SK-N-SH (cell line): ENCODE results near the gene CCDC40. TPM values are rescaled to one million over a fixed set of nuclear protein-coding genes. Genes with fewer than 3 reads are reported as not detected.

Experiments used
- CTCF ChIA-PET: fragments of 300-600, 350-600 bp; formaldehyde crosslinking; extraction: SDS; loops from one replicate; lab custom pipeline; 2021; lab: Yijun Ruan, JAX
- POLR2A ChIA-PET: fragments of 350-600 bp; sonication (Branson Sonifier 250); formaldehyde crosslinking; extraction: SDS; loops from one replicate; lab custom pipeline; 2020; ENCODE audit warnings: antibody characterized with exemption, inconsistent platforms; lab: Yijun Ruan, JAX
- DNase-seq: peaks from one replicate; pipeline ENCODE4 v3.0.0; 2012
- H2AFZ ChIP-seq: fragments of 200-600 bp; sonication (generic); 2 replicates; pipeline ENCODE4 v1.8.1; 2016; ENCODE audit warnings: antibody characterized with exemption, mild to moderate bottlenecking, low read depth
- H3F3A ChIP-seq: fragments of 200-600 bp; sonication (generic); replicated peaks from 2 replicates; pipeline ENCODE3; 2016; ENCODE audit warnings: antibody characterized with exemption, mild to moderate bottlenecking; ENCODE audit not compliant: insufficient read depth
- H3K27ac ChIP-seq, 2 experiments: fragments of 200-500 bp in 1 of 2; fragments of 200-600 bp in 1 of 2; sonication (Bioruptor generic) in 1 of 2; sonication (generic), shearing (Covaris generic) in 1 of 2; 2 replicates each; pipeline versions ENCODE4 v1.5.1 to v1.6.1; 2014 to 2016; ENCODE audit warnings: low read depth in 2 of 2, inconsistent platforms in 1 of 2, low read length in 1 of 2, mild to moderate bottlenecking in 1 of 2, mixed read lengths in 1 of 2
- H3K27me3 ChIP-seq: fragments of 200-600 bp; sonication (generic), shearing (Covaris generic); 2 replicates; pipeline ENCODE4 v1.6.1; 2016; ENCODE audit warnings: mixed run types; ENCODE audit not compliant: insufficient read depth
- H3K36me3 ChIP-seq, 2 experiments: fragments of 200-500 bp in 1 of 2; fragments of 200-600 bp in 1 of 2; sonication (Bioruptor generic) in 1 of 2; sonication (generic) in 1 of 2; replicated peaks in 1 of 2; 2 replicates each; pipeline versions ENCODE3 to v1.5.1; 2014 to 2016; ENCODE audit warnings: low read length in 1 of 2, mild to moderate bottlenecking in 1 of 2; ENCODE audit not compliant: insufficient read depth in 2 of 2, control insufficient read depth in 1 of 2
- H3K4me1 ChIP-seq, 2 experiments: fragments of 200-500 bp in 1 of 2; fragments of 200-600 bp in 1 of 2; sonication (Bioruptor generic) in 1 of 2; sonication (generic), shearing (Covaris generic) in 1 of 2; 2 replicates each; pipeline versions ENCODE4 v1.5.1 to v1.6.1; 2014 to 2016; ENCODE audit warnings: low read depth in 1 of 2, low read length in 1 of 2, mixed run types in 1 of 2; ENCODE audit not compliant: insufficient read depth in 2 of 2, control insufficient read depth in 1 of 2
- H3K4me2 ChIP-seq: fragments of 200-600 bp; sonication (generic), shearing (Covaris generic); 2 replicates; pipeline ENCODE4 v1.6.1; 2017; ENCODE audit warnings: mixed run types
- H3K4me3 ChIP-seq, 2 experiments: fragments of 200-500 bp in 1 of 2; fragments of 200-600 bp in 1 of 2; sonication (Bioruptor generic) in 1 of 2; sonication (generic), shearing (Covaris generic) in 1 of 2; 2 replicates each; pipeline versions ENCODE4 v1.5.1 to v1.8.1; 2014 to 2016; ENCODE audit warnings: low read depth in 2 of 2, inconsistent platforms in 1 of 2, low read length in 1 of 2, mild to moderate bottlenecking in 1 of 2, mixed read lengths in 1 of 2, moderate library complexity in 1 of 2
- H3K79me2 ChIP-seq: fragments of 200-600 bp; sonication (generic); 2 replicates; pipeline ENCODE4 v1.8.1; 2017; ENCODE audit warnings: mild to moderate bottlenecking; ENCODE audit not compliant: insufficient read depth
- H3K9ac ChIP-seq: fragments of 200-600 bp; sonication (generic); 2 replicates; pipeline ENCODE4 v1.6.1; 2017; ENCODE audit warnings: mixed run types
- H3K9me2 ChIP-seq: fragments of 200-600 bp; sonication (generic); 2 replicates; pipeline ENCODE4 v1.6.1; 2017; ENCODE audit warnings: mixed run types
- H3K9me3 ChIP-seq: fragments of 200-600 bp; sonication (generic); 2 replicates; pipeline ENCODE4 v1.6.1; 2017; ENCODE audit warnings: mixed run types, mild to moderate bottlenecking, moderate library complexity
- H4K20me1 ChIP-seq: fragments of 200-600 bp; sonication (generic); 2 replicates; pipeline ENCODE4 v1.6.1; 2017; ENCODE audit warnings: mild to moderate bottlenecking, mixed run types; ENCODE audit not compliant: insufficient read depth
- CHD2 ChIP-seq: fragments of 150-350 bp; IDR thresholded peaks from 2 replicates; pipeline ENCODE4 v1.6.1; 2018; ENCODE audit warnings: low read length; ENCODE audit not compliant: partially characterized antibody
- EP300 ChIP-seq, 2 experiments: IDR thresholded peaks; 2 replicates each; pipeline versions ENCODE4 v1.4.0 to v1.6.1; 2012; ENCODE audit warnings: borderline replicate concordance in 1 of 2, low read depth in 1 of 2, low read length in 1 of 2
- EZH2phosphoT487 ChIP-seq: fragments of 200-600 bp; sonication (generic); IDR thresholded peaks from 2 replicates; pipeline ENCODE4 v1.6.1; 2017; ENCODE audit warnings: low read depth, mixed run types, mild to moderate bottlenecking, antibody characterized with exemption, moderate library complexity, borderline replicate concordance
- GATA2 ChIP-seq: sonication (generic); formaldehyde crosslinking; IDR thresholded peaks from 2 replicates; pipeline ENCODE4 v1.5.0; 2020; ENCODE audit warnings: mild to moderate bottlenecking, missing genetic modification reagents
- JUND ChIP-seq: IDR thresholded peaks from 2 replicates; pipeline ENCODE4 v1.4.0; 2012
- MEF2A ChIP-seq: IDR thresholded peaks from 2 replicates; pipeline ENCODE4 v1.4.0; 2012; ENCODE audit warnings: low read depth, borderline replicate concordance
- NFIC ChIP-seq: IDR thresholded peaks from 2 replicates; pipeline ENCODE4 v1.4.0; 2012; ENCODE audit warnings: borderline replicate concordance
- NRF1 ChIP-seq: IDR thresholded peaks from 2 replicates; pipeline ENCODE4 v1.6.1; 2012; ENCODE audit warnings: low read depth, mild to moderate bottlenecking, low read length
- POLR2AphosphoS5 ChIP-seq: IDR thresholded peaks from 2 replicates; pipeline ENCODE4 v1.6.1; 2012; ENCODE audit warnings: low read depth, low read length
- RAD21 ChIP-seq: IDR thresholded peaks from 2 replicates; pipeline ENCODE4 v1.6.1; 2012; ENCODE audit warnings: mild to moderate bottlenecking, low read length
- RXRA ChIP-seq: IDR thresholded peaks from 2 replicates; pipeline ENCODE4 v1.4.0; 2012; ENCODE audit warnings: low read depth, mild to moderate bottlenecking, borderline replicate concordance
- SIN3A ChIP-seq: IDR thresholded peaks from 2 replicates; pipeline ENCODE4 v1.6.1; 2012; ENCODE audit warnings: low read depth, mild to moderate bottlenecking, low read length, moderate library complexity, borderline replicate concordance
- SMC3 ChIP-seq: IDR thresholded peaks from 2 replicates; pipeline ENCODE4 v1.6.1; 2012; ENCODE audit warnings: low read depth, low read length, improper control_type of control experiment
- TCF12 ChIP-seq: IDR thresholded peaks from 2 replicates; pipeline ENCODE4 v1.4.0; 2012
- TEAD4 ChIP-seq: IDR thresholded peaks from 2 replicates; pipeline ENCODE4 v1.4.0; 2012; ENCODE audit warnings: mild to moderate bottlenecking, borderline replicate concordance; ENCODE audit not compliant: insufficient read depth
- YY1 ChIP-seq: IDR thresholded peaks from 2 replicates; pipeline ENCODE4 v1.4.0; 2012; ENCODE audit warnings: low read depth, mild to moderate bottlenecking
- WGBS: methylation state at CpG from one replicate; pipeline ENCODE4 v1.1.6; 2017; ENCODE audit warnings: low lambda C conversion rate; 5-methylcytosine and 5-hydroxymethylcytosine counted together
- polyA plus RNA-seq, 3 experiments: library from polyadenylated mRNA; depleted of rRNA; stranded (reverse); fragments of >200 nt; gene quantifications; 2 replicates each; pipeline ENCODE4 v1.2.3, GENCODE V29; 2012
- TF ChIP-seq, protein P1 (sequence below): IDR thresholded peaks from 2 replicates; pipeline ENCODE4 v1.4.0; 2012; ENCODE audit warnings: low read depth
- TF ChIP-seq, protein P2 (sequence below): fragments of 150-350 bp; IDR thresholded peaks from 2 replicates; pipeline ENCODE4 v1.6.1; 2017; ENCODE audit warnings: antibody characterized with exemption, low read length, low read depth, borderline replicate concordance
- TF ChIP-seq, protein P3 (sequence below): IDR thresholded peaks from 2 replicates; pipeline ENCODE4 v1.4.0; 2012; ENCODE audit warnings: low read depth, borderline replicate concordance

CCDC40 gene
- polyA plus RNA-seq, 1 of the 3 experiments (the other 2 are of a cell fraction) = 17.3 TPM

DNA sequence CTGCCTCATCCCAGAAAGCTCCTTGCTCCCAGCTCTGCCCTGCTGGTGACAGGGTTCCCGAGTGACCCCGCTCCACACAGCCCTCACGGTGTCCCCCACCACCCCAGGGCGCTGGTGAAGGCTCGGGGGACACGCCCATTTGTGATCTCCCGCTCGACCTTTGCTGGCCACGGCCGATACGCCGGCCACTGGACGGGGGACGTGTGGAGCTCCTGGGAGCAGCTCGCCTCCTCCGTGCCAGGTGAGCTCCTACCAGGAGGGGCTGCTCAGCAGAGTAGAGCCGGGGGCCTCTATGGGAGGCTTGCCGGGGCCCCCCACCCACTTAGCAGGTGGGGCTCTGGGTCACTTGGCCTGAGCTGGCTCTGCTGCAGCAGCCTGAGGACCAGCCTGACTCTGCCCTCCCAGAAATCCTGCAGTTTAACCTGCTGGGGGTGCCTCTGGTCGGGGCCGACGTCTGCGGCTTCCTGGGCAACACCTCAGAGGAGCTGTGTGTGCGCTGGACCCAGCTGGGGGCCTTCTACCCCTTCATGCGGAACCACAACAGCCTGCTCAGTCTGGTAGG, 76.1 kb downstream of the CCDC40 start:
- ChIA-PET CTCF (interaction anchor here (0.7 to 2.8 kb wide), 5 partner anchors 11 to 40 kb away, joined by 3 to 13 read pairs (median 3); partner anchors contain the start of gene GAA), POLR2A (interaction anchor here (1.2 kb wide), 1 partner anchor 8 kb away, joined by 4 read pairs; no protein-coding TSS in a partner anchor)
- Histone ChIP-seq H3K4me2 (no peak overlapping the region), H4K20me1 (no peaks in the 10 kb centered on the region), H3F3A (peaks cover 10% of the 10 kb centered on the region), H3K27me3 (no peaks in the 10 kb centered on the region), H3K4me3 (no peak overlapping the region), H2AFZ (no peak overlapping the region), H3K27ac (no peak overlapping the region), H3K9me2 (no peaks in the 10 kb centered on the region), H3K4me1 (no peaks in the 10 kb centered on the region), H3K79me2 (no peaks in the 10 kb centered on the region), H3K36me3 (peaks cover 0 to 12% of the 10 kb centered on the region in 2 experiments), H3K9ac (no peak overlapping the region), H3K9me3 (no peaks in the 10 kb centered on the region)
- TF ChIP-seq, protein P1, sequence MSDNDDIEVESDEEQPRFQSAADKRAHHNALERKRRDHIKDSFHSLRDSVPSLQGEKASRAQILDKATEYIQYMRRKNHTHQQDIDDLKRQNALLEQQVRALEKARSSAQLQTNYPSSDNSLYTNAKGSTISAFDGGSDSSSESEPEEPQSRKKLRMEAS = no peak
- DNase-seq = no peak
- 95% methylated on average over 19 of the region's 24 CpGs for WGBS

DNA sequence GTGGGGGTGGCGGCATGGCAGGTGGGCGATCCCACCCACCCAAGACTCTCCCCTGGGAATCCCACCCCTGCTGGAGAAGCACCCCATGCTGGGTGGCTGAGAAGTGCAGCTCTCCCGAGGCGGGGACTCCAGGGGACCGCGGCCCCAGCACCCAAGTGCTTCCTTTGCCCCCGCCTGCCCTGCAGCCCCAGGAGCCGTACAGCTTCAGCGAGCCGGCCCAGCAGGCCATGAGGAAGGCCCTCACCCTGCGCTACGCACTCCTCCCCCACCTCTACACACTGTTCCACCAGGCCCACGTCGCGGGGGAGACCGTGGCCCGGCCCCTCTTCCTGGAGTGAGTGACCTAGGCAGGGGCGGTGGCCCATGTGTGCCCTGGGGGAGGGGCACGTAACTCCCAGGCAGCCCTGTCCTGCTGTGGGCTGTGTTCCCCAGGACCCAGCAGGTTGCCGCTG, 76.6 kb downstream of the CCDC40 start:
- Histone ChIP-seq H3K9me2 (no peaks in the 10 kb centered on the region), H3K9ac (no peak overlapping the region), H3K4me1 (no peaks in the 10 kb centered on the region), H3F3A (peaks cover 10% of the 10 kb centered on the region), H3K9me3 (no peaks in the 10 kb centered on the region), H2AFZ (no peak overlapping the region), H3K27ac (no peak overlapping the region), H3K4me3 (no peak overlapping the region), H3K27me3 (no peaks in the 10 kb centered on the region), H3K36me3 (peaks cover 0 to 11% of the 10 kb centered on the region in 2 experiments), H3K79me2 (no peaks in the 10 kb centered on the region), H4K20me1 (no peaks in the 10 kb centered on the region), H3K4me2 (no peak overlapping the region)
- TF ChIP-seq, protein P1 = no peak
- no peak for TF ChIP-seq RXRA
- no peak for TF ChIP-seq SIN3A
- no peak for TF ChIP-seq GATA2 (CRISPR knock-in tag)
- TF ChIP-seq, protein P2, sequence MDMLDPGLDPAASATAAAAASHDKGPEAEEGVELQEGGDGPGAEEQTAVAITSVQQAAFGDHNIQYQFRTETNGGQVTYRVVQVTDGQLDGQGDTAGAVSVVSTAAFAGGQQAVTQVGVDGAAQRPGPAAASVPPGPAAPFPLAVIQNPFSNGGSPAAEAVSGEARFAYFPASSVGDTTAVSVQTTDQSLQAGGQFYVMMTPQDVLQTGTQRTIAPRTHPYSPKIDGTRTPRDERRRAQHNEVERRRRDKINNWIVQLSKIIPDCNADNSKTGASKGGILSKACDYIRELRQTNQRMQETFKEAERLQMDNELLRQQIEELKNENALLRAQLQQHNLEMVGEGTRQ = no peak
- TF ChIP-seq TCF12 = no peak
- no peak for TF ChIP-seq POLR2AphosphoS5
- no peak for TF ChIP-seq NRF1
- TF ChIP-seq MEF2A = no peak
- TF ChIP-seq RAD21 = no peak
- no peak for TF ChIP-seq NFIC
- no peak for TF ChIP-seq SMC3
- no peak for TF ChIP-seq TEAD4
- TF ChIP-seq EZH2phosphoT487 = no peak
- no peak for TF ChIP-seq EP300 (IDR thresholded peaks at IDR 0.05; ENCODE audit: borderline replicate concordance in 1 of 2, low read depth in 1 of 2, low read length in 1 of 2)
- TF ChIP-seq, protein P3, sequence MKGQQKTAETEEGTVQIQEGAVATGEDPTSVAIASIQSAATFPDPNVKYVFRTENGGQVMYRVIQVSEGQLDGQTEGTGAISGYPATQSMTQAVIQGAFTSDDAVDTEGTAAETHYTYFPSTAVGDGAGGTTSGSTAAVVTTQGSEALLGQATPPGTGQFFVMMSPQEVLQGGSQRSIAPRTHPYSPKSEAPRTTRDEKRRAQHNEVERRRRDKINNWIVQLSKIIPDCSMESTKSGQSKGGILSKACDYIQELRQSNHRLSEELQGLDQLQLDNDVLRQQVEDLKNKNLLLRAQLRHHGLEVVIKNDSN = no peak
- no peak for TF ChIP-seq JUND
- TF ChIP-seq YY1 = no peak
- TF ChIP-seq CHD2 = no peak
- no peak for DNase-seq
- CTCF ChIA-PET = interaction anchor here (0.8 to 2.8 kb wide), 4 partner anchors 11 to 30 kb away, joined by 3 to 13 read pairs (median 3); partner anchors contain the start of gene GAA
- POLR2A ChIA-PET = interaction anchor here (1.2 kb wide), 1 partner anchor 9 kb away, joined by 4 read pairs; no protein-coding TSS in a partner anchor
- WGBS = 94% methylated on average over 18 of the region's 20 CpGs
